Vagina (tissue), 2 donors: ENCODE data around the gene MIOS. TPM values are rescaled to one million over a fixed set of nuclear protein-coding genes. Genes with fewer than 3 reads are reported as not detected.

Experiments used
- DNase-seq, 2 donors: peaks; one replicate each; pipeline ENCODE4 v3.0.0-alpha.2; 2017; ENCODE audit errors: extremely low spot score in 2 of 2
- H3K27ac ChIP-seq: fragments of 200-600 bp; sonication (generic); one replicate; pipeline ENCODE4 v1.5.1; 2019
- H3K27me3 ChIP-seq: fragments of 200-600 bp; sonication (generic); one replicate; pipeline ENCODE4 v1.5.1; 2019
- H3K36me3 ChIP-seq, 2 donors: fragments of 200-600 bp; sonication (generic); one replicate each; pipeline ENCODE4 v1.5.1; 2017 to 2019
- H3K4me1 ChIP-seq: fragments of 200-600 bp; sonication (generic); one replicate; pipeline ENCODE4 v1.5.1; 2019
- H3K4me3 ChIP-seq, 2 donors: fragments of 200-600 bp; sonication (generic); 1 replicate in 1 of 2; 2 replicates in 1 of 2; pipeline ENCODE4 v1.5.1; 2016 to 2019
- H3K9me3 ChIP-seq: fragments of 200-600 bp; sonication (generic); one replicate; pipeline ENCODE4 v1.5.1; 2019
- POLR2A ChIP-seq, 2 donors: fragments of 450-650 bp; IDR thresholded peaks; one replicate each; pipeline ENCODE4 v1.6.1; 2017; ENCODE audit warnings: antibody characterized with exemption in 2 of 2, mild to moderate bottlenecking in 2 of 2, moderate library complexity in 2 of 2
- POLR2AphosphoS5 ChIP-seq, 2 donors: sonication (generic); formaldehyde crosslinking; IDR thresholded peaks; one replicate each; pipeline ENCODE4 v1.9.0; 2017; ENCODE audit warnings: antibody characterized with exemption in 2 of 2, mild to moderate bottlenecking in 2 of 2, low read depth in 1 of 2; ENCODE audit not compliant: insufficient read depth in 1 of 2
- intact Hi-C: fragments of 100-400 bp; cut with DNase I; formaldehyde crosslinking; loops from one replicate; pipeline ENCODE4 v1.15.1; 2023
- total RNA-seq: library from RNA; depleted of rRNA; stranded (reverse); fragments of >200 nt; gene quantifications from one replicate; pipeline ENCODE4 v1.2.3, GENCODE V29; 2016
- TF ChIP-seq, protein P1 (sequence below), 3 experiments: fragments of 450-650 bp in 2 of 3; fragments of 200-600 bp in 1 of 3; sonication (generic) in 1 of 3; IDR thresholded peaks; one replicate each; pipeline ENCODE4 v1.5.1; 2017 to 2019; ENCODE audit warnings: antibody characterized with exemption in 3 of 3, mild to moderate bottlenecking in 2 of 3, moderate library complexity in 2 of 3

The MIOS gene
- total RNA-seq, 1 donor from 2014 or later: 50.1 TPM

GRCh38 chr7:7569615-7570014, 2.9 kb downstream of the MIOS start:
- peaks cover 43% of the 10 kb centered on the region for H3K4me1 ChIP-seq
- H3K27me3 ChIP-seq: no peaks in the 10 kb centered on the region
- no peaks in the 10 kb centered on the region for H3K9me3 ChIP-seq
- no peak overlapping the region for H3K4me3 ChIP-seq
- intact Hi-C loops: no loop called here
- DNase-seq: no peak
- peaks cover 0 to 5% of the 10 kb centered on the region in 2 donors for H3K36me3 ChIP-seq
- no peak overlapping the region for H3K27ac ChIP-seq
- TF ChIP-seq POLR2A (IDR thresholded peaks at IDR 0.05): no peak
- no peak for TF ChIP-seq POLR2AphosphoS5 (IDR thresholded peaks at IDR 0.05; ENCODE audit: insufficient read depth in 1 of 2, low read depth in 1 of 2)
- TF ChIP-seq, protein P1, sequence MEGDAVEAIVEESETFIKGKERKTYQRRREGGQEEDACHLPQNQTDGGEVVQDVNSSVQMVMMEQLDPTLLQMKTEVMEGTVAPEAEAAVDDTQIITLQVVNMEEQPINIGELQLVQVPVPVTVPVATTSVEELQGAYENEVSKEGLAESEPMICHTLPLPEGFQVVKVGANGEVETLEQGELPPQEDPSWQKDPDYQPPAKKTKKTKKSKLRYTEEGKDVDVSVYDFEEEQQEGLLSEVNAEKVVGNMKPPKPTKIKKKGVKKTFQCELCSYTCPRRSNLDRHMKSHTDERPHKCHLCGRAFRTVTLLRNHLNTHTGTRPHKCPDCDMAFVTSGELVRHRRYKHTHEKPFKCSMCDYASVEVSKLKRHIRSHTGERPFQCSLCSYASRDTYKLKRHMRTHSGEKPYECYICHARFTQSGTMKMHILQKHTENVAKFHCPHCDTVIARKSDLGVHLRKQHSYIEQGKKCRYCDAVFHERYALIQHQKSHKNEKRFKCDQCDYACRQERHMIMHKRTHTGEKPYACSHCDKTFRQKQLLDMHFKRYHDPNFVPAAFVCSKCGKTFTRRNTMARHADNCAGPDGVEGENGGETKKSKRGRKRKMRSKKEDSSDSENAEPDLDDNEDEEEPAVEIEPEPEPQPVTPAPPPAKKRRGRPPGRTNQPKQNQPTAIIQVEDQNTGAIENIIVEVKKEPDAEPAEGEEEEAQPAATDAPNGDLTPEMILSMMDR (IDR thresholded peaks at IDR 0.05): no peak

DNA sequence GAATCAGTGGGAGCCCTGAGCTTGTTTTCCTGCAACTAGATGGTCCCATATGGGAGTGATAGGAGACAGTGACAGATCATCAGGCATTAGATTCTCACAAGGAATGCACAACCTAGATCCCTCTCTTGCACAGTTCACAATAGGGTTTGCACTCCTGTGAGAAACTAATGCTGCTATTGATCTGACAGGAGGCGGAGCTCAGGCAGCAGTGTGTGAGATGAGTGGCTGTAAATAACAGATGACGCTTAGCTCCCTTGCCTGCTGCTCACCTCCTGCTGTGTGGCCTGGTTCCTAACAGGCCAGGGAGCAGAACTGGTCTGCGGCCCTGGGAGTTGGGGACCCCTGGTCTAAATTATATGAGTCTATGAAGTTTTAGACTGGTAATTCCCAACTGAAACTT, 3.9 kb downstream of the MIOS start:
- Histone ChIP-seq H3K9me3 (no peaks in the 10 kb centered on the region), H3K4me1 (peaks cover 35% of the 10 kb centered on the region), H3K36me3 (peaks cover 0 to 5% of the 10 kb centered on the region in 2 donors), H3K4me3 (no peak overlapping the region), H3K27me3 (no peaks in the 10 kb centered on the region), H3K27ac (no peak overlapping the region)
- TF ChIP-seq POLR2AphosphoS5 (IDR thresholded peaks at IDR 0.05; ENCODE audit: insufficient read depth in 1 of 2, low read depth in 1 of 2): no peak
- TF ChIP-seq, protein P1 (IDR thresholded peaks at IDR 0.05): no peak
- intact Hi-C loops: no loop called here
- DNase-seq: no peak

- DNase-seq: no peak
- TF ChIP-seq, protein P1 (IDR thresholded peaks at IDR 0.05): no peak
- TF ChIP-seq POLR2A (IDR thresholded peaks at IDR 0.05): no peak
- TF ChIP-seq POLR2AphosphoS5 (IDR thresholded peaks at IDR 0.05; ENCODE audit: insufficient read depth in 1 of 2, low read depth in 1 of 2): no peak
- H3K36me3 ChIP-seq: peaks cover 0 to 5% of the 10 kb centered on the region in 2 donors
- no peak overlapping the region for H3K27ac ChIP-seq
- H3K4me3 ChIP-seq: no peak overlapping the region
- intact Hi-C loops: no loop called here
- H3K27me3 ChIP-seq: no peaks in the 10 kb centered on the region
- no peaks in the 10 kb centered on the region for H3K9me3 ChIP-seq
- H3K4me1 ChIP-seq: peaks cover 21% of the 10 kb centered on the region
Measured at GRCh38 chr7:7573701-7574100, 7.0 kb downstream of the MIOS start.

DNA sequence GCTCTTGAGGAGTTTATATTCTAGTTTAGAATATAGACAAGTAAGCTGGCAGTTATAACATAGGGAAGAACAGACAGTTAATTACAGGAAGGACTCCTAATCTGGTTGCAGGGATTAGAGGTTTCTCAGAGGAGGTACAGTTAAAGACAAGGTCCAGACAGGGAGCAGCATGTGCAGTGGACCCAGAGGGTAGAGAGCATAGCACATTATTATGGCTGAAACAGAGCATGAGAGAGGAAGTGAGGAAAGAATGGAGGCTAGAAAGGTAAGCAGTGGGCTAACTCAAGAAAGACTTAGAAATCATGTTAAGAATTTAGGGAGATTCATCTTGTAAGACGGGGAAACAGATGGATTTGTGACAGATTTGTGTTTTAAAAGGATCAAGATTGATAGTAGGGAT, 9.7 kb downstream of the MIOS start:
- intact Hi-C loops: no loop called here
- no peak for DNase-seq
- no peaks in the 10 kb centered on the region for H3K27me3 ChIP-seq
- TF ChIP-seq, protein P1 (IDR thresholded peaks at IDR 0.05): no peak
- TF ChIP-seq POLR2A (IDR thresholded peaks at IDR 0.05) (no peak), POLR2AphosphoS5 (IDR thresholded peaks at IDR 0.05; ENCODE audit: insufficient read depth in 1 of 2, low read depth in 1 of 2) (no peak)
- H3K27ac ChIP-seq: no peak overlapping the region
- H3K36me3 ChIP-seq: peaks cover 0 to 12% of the 10 kb centered on the region in 2 donors
- no peaks in the 10 kb centered on the region for H3K9me3 ChIP-seq
- no peaks in the 10 kb centered on the region for H3K4me1 ChIP-seq
- H3K4me3 ChIP-seq: no peak overlapping the region

DNA sequence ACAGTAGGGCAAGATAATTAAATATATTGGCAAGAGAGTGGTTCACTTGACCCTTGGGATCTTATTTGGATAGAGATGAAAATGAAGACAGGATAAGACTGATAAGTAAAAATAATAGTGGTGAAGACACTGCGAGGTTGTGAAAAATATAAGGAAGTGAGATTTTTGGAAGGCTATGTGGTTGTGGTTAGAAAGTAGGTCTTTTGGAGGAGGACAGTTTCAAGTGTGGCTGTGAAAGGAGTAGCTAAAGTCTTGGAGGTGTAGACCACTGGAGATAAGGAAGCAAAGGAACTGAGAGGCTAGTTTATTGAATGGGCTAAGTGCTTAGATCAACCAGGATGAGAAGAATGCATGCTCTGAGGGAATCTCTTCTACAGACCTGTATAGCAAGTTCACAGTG, 11.2 kb downstream of the MIOS start:
- no peaks in the 10 kb centered on the region for H3K27me3 ChIP-seq
- TF ChIP-seq POLR2AphosphoS5 (IDR thresholded peaks at IDR 0.05; ENCODE audit: insufficient read depth in 1 of 2, low read depth in 1 of 2) (no peak), POLR2A (IDR thresholded peaks at IDR 0.05) (no peak)
- TF ChIP-seq, protein P1 (IDR thresholded peaks at IDR 0.05): no peak
- intact Hi-C loops: no loop called here

More for the DNA sequence above, 11.2 kb downstream of the MIOS start:
- peaks cover 0 to 15% of the 10 kb centered on the region in 2 donors for H3K36me3 ChIP-seq
- H3K4me3 ChIP-seq: no peak overlapping the region
- H3K4me1 ChIP-seq: no peaks in the 10 kb centered on the region
- H3K27ac ChIP-seq: no peak overlapping the region
- no peak for DNase-seq
- H3K9me3 ChIP-seq: no peaks in the 10 kb centered on the region
